Ishikawa (cell line): ENCODE measurements around the gene ACSL1.

Source experiments
- CEBPB ChIP-seq: IDR thresholded peaks from 2 replicates; pipeline ENCODE4 v1.6.1; 2012
- CREB1 ChIP-seq: IDR thresholded peaks from 2 replicates; pipeline ENCODE4 v1.6.1; 2012; ENCODE audit warnings: low read depth
- EGR1 ChIP-seq: IDR thresholded peaks from 2 replicates; pipeline ENCODE4 v1.6.1; 2012
- EP300 ChIP-seq: IDR thresholded peaks from 2 replicates; pipeline ENCODE4 v1.6.1; 2012; ENCODE audit warnings: borderline replicate concordance
- FOXM1 ChIP-seq: IDR thresholded peaks from 2 replicates; pipeline ENCODE4 v1.6.1; 2012; ENCODE audit warnings: low read depth, borderline replicate concordance
- MAX ChIP-seq: IDR thresholded peaks from 2 replicates; pipeline ENCODE4 v1.6.1; 2012
- NFIC ChIP-seq: IDR thresholded peaks from 2 replicates; pipeline ENCODE4 v1.6.1; 2012
- RAD21 ChIP-seq: IDR thresholded peaks from 2 replicates; pipeline ENCODE4 v1.6.1; 2012; ENCODE audit warnings: low read depth
- REST ChIP-seq: IDR thresholded peaks from 2 replicates; pipeline ENCODE4 v1.6.1; 2012; ENCODE audit warnings: low read depth, mild to moderate bottlenecking
- TAF1 ChIP-seq: IDR thresholded peaks from 2 replicates; pipeline ENCODE4 v1.6.1; 2012; ENCODE audit warnings: low read depth, mild to moderate bottlenecking
- TCF12 ChIP-seq: IDR thresholded peaks from 2 replicates; pipeline ENCODE4 v1.6.1; 2012; ENCODE audit warnings: low read depth
- TEAD4 ChIP-seq: IDR thresholded peaks from 2 replicates; pipeline ENCODE4 v1.6.1; 2012
- USF1 ChIP-seq: IDR thresholded peaks from 2 replicates; pipeline ENCODE4 v1.6.1; 2012
- YY1 ChIP-seq: IDR thresholded peaks from 2 replicates; pipeline ENCODE4 v1.6.1; 2012; ENCODE audit warnings: low read depth
- ZBTB7A ChIP-seq: IDR thresholded peaks from 2 replicates; pipeline ENCODE4 v1.6.1; 2012; ENCODE audit warnings: low read depth

ACSL1 gene

GRCh38 chr4:184856277-184856609 lies 30.5 kb upstream of the ACSL1 start:
- TF ChIP-seq CEBPB (no peak), NFIC (no peak), REST (no peak), TEAD4 (no peak), FOXM1 (no peak), MAX (no peak), CREB1 (no peak), ZBTB7A (no peak), YY1 (no peak), EP300 (no peak), USF1 (no peak), EGR1 (no peak), TAF1 (no peak), RAD21 (no peak), TCF12 (no peak)

- no peak for TF ChIP-seq CEBPB
- TF ChIP-seq TCF12 = no peak
- TF ChIP-seq ZBTB7A = no peak
- no peak for TF ChIP-seq RAD21
- TF ChIP-seq EP300 = no peak
- no peak for TF ChIP-seq NFIC
- TF ChIP-seq USF1 = no peak
- TF ChIP-seq MAX = no peak
- TF ChIP-seq REST = no peak
- no peak for TF ChIP-seq FOXM1
- no peak for TF ChIP-seq EGR1
- no peak for TF ChIP-seq CREB1
Measured at GRCh38 chr4:184854673-184855072, 28.9 kb upstream of the ACSL1 start.

- no peak for TF ChIP-seq CEBPB
- no peak for TF ChIP-seq FOXM1
- no peak for TF ChIP-seq TCF12
- TF ChIP-seq USF1 = no peak
- TF ChIP-seq EGR1 = no peak
- no peak for TF ChIP-seq TAF1
Measured at GRCh38 chr4:184853436-184853835, 27.7 kb upstream of the ACSL1 start.

GRCh38 chr4:184851886-184852285 lies 26.1 kb upstream of the ACSL1 start:
- TF ChIP-seq YY1 = no peak
- no peak for TF ChIP-seq FOXM1
- TF ChIP-seq USF1 = no peak
- TF ChIP-seq MAX = no peak
- no peak for TF ChIP-seq REST
- TF ChIP-seq CREB1 = no peak
- TF ChIP-seq RAD21 = no peak
- no peak for TF ChIP-seq TAF1
- TF ChIP-seq TEAD4 = no peak
